ENCODE data around the gene PML.

Gene PML

DNA sequence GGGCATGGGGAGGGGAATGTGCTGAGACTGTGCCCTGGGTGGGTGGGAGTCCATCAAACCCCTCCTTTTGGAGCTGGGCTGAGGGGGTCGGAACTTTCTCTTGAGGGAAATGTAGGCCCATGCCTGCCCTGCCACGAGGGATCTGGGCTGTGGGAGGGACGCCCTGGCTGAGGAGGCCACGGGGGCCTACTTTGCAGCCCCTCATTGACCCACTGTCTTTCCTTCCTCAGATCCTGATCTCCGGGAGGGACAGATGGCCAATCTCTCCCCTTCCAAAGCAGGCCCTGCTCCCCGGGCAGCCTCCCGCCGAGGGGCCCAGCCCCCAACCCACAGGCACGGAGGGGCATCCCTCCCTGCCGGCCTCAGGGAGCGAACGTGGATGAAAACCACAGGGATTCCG is 42.9 kb upstream of the PML start:
- H3K27ac ChIP-seq (ENCODE audit: low read length) = no peak overlapping the region
- 0 out of 2 replicates have a peak overlapping the region, but pooled peaks have one; percentile 12 for H2AFZ ChIP-seq (ENCODE audit: low read length)
- no peaks in the 10 kb centered on the region for H3K79me2 ChIP-seq (ENCODE audit: low read length)
- no peaks in the 10 kb centered on the region for H3F3A ChIP-seq (ENCODE audit: insufficient read depth, low read length)
- no peaks in the 10 kb centered on the region for H3K36me3 ChIP-seq (replicated peaks; ENCODE audit: insufficient read depth, low read length)
- H4K20me1 ChIP-seq (ENCODE audit: insufficient read depth, low read length) = no peaks in the 10 kb centered on the region
- H3K4me3 ChIP-seq (ENCODE audit: low read length) = no peak overlapping the region
- no peak for TF ChIP-seq EZH2phosphoT487 (IDR thresholded peaks at IDR 0.05; ENCODE audit: low read length)
- no peak for TF ChIP-seq CTCF (IDR thresholded peaks at IDR 0.05; ENCODE audit: low read length)
- no peak for TF ChIP-seq EZH2 (optimal IDR thresholded peaks at IDR 0.05; ENCODE audit: low read depth, low read length)
- H3K9ac ChIP-seq (ENCODE audit: low read length) = no peak overlapping the region
- peaks cover 9% of the 10 kb centered on the region for H3K4me1 ChIP-seq (ENCODE audit: low read length)
- no peaks in the 10 kb centered on the region for H3K9me3 ChIP-seq (replicated peaks; ENCODE audit: insufficient read depth, low read length)
- H3K9me2 ChIP-seq (replicated peaks; ENCODE audit: insufficient read depth, low read length) = no peaks in the 10 kb centered on the region
- no peaks in the 10 kb centered on the region for H3K27me3 ChIP-seq (replicated peaks; ENCODE audit: insufficient read depth, low read length)
- peak overlapping the region; percentile 61; the same call in 1 of the 2 replicates for H3K4me2 ChIP-seq (ENCODE audit: low read depth, low read length)
- DNase-seq = no peak

DNA sequence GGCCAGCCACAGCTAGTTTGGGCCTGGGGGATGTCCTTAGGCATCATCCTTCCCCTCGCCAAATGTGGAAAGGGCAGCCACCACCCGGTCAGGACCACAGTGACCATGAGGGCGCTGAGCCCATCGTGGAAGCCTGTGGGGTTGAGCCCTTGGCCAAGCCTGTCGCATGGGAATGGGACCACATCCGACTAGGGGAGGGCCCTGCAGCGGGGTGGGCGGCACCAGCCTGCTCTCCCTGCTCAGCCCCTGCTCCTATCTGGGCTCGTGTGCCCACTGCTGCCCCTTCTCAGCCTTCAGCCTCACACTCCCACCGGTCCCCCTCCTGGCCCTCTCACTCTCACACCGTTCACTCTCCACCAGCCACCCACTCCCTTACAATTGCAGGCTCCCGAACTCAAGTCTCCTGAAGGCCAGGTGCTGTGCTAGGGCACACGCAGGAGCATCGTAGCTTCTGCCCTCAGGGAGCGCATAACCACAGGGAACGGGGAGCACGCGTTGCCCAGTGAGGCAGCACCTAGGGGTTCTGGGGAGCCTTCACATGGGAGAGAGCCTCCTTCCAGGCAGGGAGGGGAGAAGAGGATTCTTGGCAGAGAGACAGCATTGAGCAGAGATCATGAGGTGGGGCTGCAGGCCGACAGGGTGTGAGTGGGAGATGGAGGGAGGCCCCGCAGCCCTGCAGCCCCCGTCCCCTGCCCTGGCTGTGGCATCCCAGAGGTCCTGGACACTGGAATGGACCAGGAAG is 42.2 kb upstream of the PML start:
- Histone ChIP-seq H3K27me3 (replicated peaks; ENCODE audit: insufficient read depth, low read length) (no peaks in the 10 kb centered on the region), H3K36me3 (replicated peaks; ENCODE audit: insufficient read depth, low read length) (no peaks in the 10 kb centered on the region), H3K79me2 (ENCODE audit: low read length) (no peaks in the 10 kb centered on the region), H3F3A (ENCODE audit: insufficient read depth, low read length) (no peaks in the 10 kb centered on the region), H3K9me3 (replicated peaks; ENCODE audit: insufficient read depth, low read length) (no peaks in the 10 kb centered on the region), H2AFZ (ENCODE audit: low read length) (no peak overlapping the region), H3K4me2 (ENCODE audit: low read depth, low read length) (no peak overlapping the region), H4K20me1 (ENCODE audit: insufficient read depth, low read length) (no peaks in the 10 kb centered on the region), H3K27ac (ENCODE audit: low read length) (no peak overlapping the region), H3K9me2 (replicated peaks; ENCODE audit: insufficient read depth, low read length) (no peaks in the 10 kb centered on the region), H3K4me1 (ENCODE audit: low read length) (peaks cover 9% of the 10 kb centered on the region), H3K9ac (ENCODE audit: low read length) (no peak overlapping the region), H3K4me3 (ENCODE audit: low read length) (no peak overlapping the region)
- DNase-seq = no peak
- TF ChIP-seq EZH2 (optimal IDR thresholded peaks at IDR 0.05; ENCODE audit: low read depth, low read length) (no peak), CTCF (IDR thresholded peaks at IDR 0.05; ENCODE audit: low read length) (no peak), EZH2phosphoT487 (IDR thresholded peaks at IDR 0.05; ENCODE audit: low read length) (no peak)

DNA sequence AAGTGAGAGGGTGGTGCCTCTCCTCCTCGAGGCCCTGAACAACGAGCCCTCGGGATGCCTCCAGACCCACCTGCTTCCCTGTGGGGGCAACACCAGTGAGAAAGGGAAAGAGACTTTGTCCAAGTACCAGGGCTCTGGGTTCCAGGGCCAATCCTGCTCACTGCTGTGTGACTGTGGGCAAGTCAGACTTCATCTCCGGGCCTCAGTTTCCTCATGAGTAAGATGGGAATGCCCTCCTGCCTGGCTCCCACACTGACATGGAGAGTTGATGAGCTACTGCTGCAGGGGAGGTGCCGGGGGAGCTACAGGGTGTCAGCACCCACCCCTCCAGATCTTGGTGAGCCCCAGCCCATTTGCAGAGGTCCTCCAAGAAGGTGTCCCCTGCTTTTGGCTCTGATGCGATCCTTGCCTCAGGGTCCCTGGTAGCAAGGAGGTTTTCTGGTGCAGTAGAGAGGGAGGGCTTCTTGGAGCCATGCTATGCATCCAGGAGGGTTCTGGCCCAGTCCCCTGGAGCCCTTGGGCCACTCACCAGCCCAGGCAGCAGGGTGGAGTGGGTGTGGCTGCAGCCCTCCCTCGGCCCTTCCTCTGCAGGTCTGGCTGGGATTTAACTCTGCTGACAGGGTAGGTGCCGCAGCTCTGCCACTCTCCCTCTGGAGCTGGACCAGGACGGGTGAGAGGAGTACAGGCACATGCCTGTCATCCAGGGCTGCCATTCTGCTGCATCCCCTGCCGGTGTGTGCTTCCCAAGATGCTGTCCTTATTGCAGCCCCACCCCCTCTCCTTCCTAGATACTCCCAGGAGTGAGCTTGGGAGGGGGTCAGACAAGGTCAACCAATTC is 41.4 kb upstream of the PML start:
- DNase-seq = no peak
- H3K9me3 ChIP-seq (replicated peaks; ENCODE audit: insufficient read depth, low read length) = no peaks in the 10 kb centered on the region
- no peaks in the 10 kb centered on the region for H3F3A ChIP-seq (ENCODE audit: insufficient read depth, low read length)
- no peaks in the 10 kb centered on the region for H3K36me3 ChIP-seq (replicated peaks; ENCODE audit: insufficient read depth, low read length)
- H2AFZ ChIP-seq (ENCODE audit: low read length) = no peak overlapping the region
- H3K4me2 ChIP-seq (ENCODE audit: low read depth, low read length) = no peak overlapping the region
- peaks cover 9% of the 10 kb centered on the region for H3K4me1 ChIP-seq (ENCODE audit: low read length)
- H3K27me3 ChIP-seq (replicated peaks; ENCODE audit: insufficient read depth, low read length) = no peaks in the 10 kb centered on the region
- TF ChIP-seq EZH2 (optimal IDR thresholded peaks at IDR 0.05; ENCODE audit: low read depth, low read length) (no peak), EZH2phosphoT487 (IDR thresholded peaks at IDR 0.05; ENCODE audit: low read length) (no peak), CTCF (IDR thresholded peaks at IDR 0.05; ENCODE audit: low read length) (no peak)
- no peaks in the 10 kb centered on the region for H4K20me1 ChIP-seq (ENCODE audit: insufficient read depth, low read length)
- H3K4me3 ChIP-seq (ENCODE audit: low read length) = no peak overlapping the region
- no peak overlapping the region for H3K9ac ChIP-seq (ENCODE audit: low read length)
- no peaks in the 10 kb centered on the region for H3K79me2 ChIP-seq (ENCODE audit: low read length)
- H3K9me2 ChIP-seq (replicated peaks; ENCODE audit: insufficient read depth, low read length) = no peaks in the 10 kb centered on the region
- H3K27ac ChIP-seq (ENCODE audit: low read length) = no peak overlapping the region
